ENCODE results near the gene OTOF.
"Not testable (repeated sequence)": the region's sequence is repeated elsewhere in the genome, so short reads cannot be mapped to it uniquely, and the experiment has no call there.

Gene OTOF

DNA sequence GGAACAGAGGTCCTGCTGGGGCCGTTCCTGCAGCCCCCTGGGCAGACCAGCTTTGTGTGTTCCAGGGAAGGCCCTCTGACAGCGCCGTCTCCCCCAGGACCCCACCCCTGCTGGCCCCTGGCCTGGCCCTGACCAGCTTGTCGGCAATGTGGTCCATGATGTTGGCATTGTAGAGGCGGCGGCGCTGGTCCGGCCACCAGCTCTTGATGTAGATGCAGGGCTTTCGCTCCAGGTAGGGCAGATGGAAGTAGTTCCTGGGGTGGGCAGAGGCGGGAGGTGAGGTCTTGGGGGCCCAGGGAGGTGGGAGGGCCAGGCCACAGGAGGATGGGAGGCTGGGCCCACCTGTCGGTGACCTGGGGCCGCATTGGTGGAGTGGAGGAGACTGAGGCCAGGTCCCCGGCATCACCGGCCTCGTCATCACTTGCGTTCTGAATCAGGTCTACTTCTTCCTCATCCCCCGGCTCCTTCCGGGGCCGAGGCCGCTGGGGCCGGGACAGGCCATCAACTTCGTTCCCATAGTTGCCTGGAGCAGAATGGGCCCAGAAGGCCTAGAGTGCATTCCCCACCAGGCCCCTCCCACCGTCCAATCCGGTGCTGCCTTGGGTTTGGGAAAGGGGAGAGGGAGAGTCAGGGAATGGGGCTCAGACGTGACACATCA, 1.3 kb upstream of the OTOF start:
- DNase-seq: no peak

DNA sequence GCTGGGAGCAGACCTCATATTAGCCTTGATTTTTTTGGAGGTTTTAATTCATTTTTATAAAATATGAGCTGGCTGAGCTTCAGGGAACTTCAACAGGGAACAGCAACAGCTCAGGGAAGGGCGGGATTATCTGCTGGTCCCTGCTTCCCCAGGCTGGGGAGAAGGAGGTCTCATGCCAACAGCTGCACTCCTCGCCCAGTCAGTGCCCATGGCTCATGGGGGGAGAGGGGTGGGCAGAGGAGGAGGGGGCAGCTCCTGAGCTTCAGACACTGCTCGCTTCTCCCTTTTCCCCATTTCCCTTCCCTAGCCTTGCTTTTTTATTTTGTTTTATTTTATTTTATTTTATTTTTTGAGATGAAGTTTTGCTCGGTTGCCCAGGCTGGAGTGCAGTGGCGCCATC, 442 bp upstream of the OTOF start:
- no peak for DNase-seq

GRCh38 chr2:26477126-26477910, 606 bp downstream of the OTOF start:
- no peak for DNase-seq

DNA sequence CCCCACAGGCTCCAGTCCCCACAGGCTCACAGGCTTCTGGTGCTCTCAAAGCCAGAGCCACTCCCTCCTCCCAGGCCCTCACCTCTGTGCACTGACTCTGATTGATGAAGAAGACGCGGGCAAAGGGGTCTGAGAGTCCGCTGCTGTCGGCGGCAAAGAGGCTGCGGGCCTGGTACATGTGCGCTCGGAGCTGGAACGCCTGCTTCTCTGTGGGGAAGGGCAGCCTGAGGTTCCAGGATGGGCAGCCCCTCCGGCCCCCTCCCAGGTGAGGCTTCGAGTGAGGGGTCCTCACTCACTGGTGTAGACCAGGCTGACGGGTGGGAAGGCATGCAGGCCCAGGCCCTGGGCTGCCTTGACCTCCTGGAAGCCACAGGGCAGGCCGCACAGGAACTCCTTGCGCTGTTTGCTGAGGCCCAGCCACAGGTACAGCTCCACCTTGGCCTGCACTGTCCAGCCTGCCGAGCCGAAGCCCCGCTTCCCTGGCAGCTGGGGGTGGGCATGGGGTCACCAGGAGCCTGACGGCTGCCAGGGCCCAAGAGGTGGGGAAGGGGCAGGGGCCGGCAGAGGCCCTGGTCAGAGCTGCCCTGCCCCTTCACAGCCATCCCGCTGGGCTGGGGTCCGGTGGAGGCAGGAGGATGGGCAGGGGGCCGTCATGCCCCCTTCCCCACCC, 2.0 kb downstream of the OTOF start:
- DNase-seq: no peak

DNA sequence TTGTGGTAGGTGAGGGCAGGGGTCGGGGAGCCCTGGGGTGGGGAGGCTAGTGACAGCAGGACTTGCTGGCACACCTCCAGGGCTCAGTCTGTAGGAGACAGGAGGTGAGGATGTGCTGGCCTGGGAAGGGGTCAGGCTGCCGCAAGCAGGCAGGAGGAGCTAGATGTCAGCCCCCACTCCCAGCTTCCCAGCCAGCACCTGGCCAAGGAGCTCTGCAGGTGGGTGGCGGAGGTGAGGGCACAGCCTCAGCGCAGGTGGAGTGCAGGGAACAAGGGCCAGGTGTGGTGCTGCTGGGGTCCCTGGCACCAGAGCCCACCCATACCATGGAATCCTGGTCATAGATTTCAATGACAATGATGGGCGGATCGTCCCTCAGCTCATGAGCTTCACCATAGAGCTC, 2.9 kb downstream of the OTOF start:
- DNase-seq: no peak

GRCh38 chr2:26474261-26474785, 3.6 kb downstream of the OTOF start:
- no peak for DNase-seq

DNA sequence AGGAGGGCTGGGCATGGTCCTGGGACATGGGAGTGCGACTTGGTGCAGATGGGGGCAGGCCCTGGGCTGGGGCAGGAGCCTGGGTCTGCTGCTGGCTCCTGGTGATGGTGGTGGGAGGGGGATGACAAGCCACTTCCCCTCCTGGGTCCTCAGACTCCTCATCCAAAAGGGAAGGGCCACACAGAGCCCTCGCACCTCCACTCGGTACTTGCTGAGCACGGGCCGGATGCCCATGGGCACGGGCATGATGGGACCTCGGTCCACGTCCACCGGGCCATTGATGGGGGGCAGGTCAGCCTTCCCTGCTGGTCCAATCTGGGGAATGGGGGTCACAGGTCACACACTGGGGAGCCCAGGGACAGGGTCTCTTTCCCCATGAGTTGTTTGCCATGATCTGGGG, 4.1 kb downstream of the OTOF start:
- no peak for DNase-seq

DNA sequence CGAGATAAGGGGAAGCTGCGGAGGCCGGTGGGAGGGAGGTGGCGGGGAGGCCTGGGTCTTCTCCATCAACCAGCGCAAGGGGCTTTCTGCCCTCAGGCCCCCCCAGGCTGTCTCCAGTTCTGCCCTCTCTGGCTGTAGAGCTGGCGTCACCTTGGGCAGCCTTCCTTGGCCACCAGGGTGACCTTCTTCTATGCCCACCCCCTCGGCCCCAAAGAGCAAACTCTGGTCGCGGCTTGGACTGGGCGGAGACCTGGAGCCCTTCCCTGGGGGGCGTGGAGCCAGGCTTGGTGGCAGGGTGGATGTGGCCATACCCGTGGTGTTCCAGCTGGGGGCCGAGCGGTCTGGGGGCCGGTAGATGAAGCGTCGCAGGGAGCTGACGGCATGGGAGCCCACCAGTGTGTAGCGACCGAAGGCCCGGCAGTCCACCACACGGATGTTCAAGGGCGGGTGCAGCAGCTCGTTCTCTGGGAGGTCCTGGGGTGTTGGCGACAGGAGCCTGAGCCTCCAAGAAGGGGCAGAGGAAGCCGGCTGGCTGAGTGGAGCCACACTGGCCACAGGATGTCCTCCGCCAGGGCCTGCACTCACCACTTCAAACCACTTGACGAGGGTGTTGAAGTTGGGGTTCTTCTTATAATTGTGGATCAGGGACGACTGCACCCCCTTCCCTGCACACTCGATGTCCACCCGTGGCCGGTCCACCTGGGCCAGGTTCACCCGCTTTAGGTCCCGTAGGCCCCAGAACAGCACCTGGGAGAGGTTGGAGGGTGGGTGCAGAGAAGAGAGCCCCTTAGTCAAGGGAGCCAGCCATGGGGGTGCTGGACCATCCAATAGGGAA, 4.9 kb downstream of the OTOF start:
- no peak for DNase-seq

- DNase-seq: no peak
Measured at GRCh38 chr2:26471766-26472706, 5.9 kb downstream of the OTOF start.

- DNase-seq: peak; percentile 24
Measured at GRCh38 chr2:26471289-26471688, 6.6 kb downstream of the OTOF start.

DNA sequence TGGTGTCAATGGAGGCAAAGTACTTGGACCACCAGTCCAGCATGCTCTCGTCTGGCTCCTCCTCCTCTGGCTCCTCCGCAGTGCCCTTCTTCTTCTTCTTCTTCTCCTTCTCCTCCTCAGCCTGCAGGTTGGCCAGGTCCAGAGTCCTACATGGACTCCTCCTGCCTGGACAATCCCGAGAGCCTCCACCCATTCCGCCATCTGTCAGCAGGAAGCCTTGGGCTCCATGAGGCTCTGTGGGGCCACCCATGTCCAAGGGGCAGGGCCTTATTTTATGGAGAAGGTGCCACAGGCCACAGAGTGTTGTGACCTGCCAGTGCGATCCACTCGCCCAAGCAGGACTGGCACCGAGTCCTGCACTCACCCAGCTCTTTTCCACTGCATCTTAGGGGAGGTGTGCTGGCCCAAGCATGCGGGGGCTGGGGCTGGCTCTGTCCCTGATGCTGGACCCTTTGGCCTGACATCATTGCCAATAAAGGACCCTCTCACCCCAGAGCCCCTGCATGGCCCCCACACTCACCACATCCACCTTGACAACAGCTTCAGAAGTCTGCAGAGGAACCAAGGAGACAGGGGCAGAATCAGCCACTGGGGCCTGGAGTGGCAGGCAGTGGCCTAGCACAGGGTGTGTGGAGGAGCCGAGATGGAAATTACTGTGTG, 7.2 kb downstream of the OTOF start:
- no peak for DNase-seq

GRCh38 chr2:26469955-26470354, 8.0 kb downstream of the OTOF start:
- DNase-seq: no peak

- DNase-seq: peak; percentile 6
Measured at GRCh38 chr2:26469092-26469710, 8.7 kb downstream of the OTOF start.

DNA sequence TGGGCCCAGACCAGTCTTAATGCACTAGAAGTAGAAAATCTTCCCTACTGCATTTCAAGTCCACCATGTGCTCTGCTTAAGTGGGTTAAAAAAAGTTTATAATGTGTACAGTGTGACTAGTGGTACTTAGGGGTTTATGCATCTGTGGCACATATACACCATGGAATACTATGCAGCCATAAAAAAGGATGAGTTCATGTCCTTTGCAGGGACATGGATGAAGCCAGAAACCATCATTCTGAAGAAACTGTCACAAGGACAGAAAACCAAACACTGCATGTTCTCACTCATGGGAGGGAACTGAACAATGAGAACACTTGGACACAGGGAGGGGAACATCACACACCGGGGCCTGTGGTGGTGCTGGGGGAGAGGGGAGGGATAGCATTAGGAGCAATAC, 9.4 kb downstream of the OTOF start:
- not testable (repeated sequence) for DNase-seq

DNA sequence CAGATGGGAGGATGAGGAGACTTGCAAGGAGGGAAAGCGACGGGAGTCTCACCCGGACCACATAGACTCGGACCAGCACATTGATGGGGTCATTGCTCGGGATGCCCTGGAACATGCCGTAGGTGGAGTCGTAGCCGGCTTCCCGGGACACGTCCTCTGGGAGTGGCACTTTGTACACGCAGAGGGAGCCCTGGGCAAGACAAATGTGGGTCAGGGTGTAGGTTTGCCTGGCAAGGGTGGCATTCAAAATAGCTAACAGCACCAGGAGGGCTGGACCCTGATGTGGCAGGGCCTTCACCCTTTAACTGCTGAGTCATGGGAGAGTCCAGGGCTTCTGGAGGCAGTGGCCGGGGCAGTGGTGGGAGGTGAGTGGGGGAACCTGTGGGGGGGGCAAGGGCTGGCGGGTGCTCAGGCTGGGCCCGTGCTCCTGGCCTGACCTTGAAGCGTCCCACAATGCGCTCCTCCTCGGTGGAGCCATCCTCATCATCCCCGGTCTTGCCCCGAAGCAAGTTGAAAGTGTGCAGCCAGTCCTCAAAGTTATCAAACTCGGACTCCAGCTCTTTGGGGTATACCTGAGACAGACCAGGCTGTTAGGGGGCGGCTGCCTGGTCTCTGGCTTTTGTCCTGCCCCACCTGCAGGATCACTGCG, 11.1 kb downstream of the OTOF start:
- no peak for DNase-seq

DNA sequence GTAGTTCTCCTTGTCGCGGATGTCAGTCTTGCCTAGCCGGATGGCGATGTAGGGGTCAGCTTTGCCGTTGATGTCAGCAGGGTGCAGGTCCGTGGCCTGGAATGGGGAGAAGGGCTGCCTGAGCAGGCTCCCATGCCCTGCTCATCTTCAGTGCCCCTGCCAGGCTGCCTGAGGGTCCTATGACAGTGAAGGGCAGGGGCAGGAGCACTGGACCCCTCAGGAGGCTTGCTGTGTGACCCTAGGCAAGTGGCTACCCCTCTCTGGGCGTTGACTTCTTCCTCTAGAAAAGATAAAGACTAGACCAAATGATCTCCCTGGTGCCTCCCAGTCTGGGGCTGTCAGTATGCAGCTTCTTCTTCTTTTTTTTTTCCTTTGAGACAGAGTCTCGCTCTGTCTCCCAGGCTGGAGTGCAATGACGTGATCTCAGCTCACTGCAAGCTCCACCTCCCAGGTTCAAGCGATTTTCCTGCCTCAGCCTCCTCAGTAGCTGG, 11.9 kb downstream of the OTOF start:
- DNase-seq: no peak

GRCh38 chr2:26465266-26465925, 12.5 kb downstream of the OTOF start:
- DNase-seq: no peak

DNA sequence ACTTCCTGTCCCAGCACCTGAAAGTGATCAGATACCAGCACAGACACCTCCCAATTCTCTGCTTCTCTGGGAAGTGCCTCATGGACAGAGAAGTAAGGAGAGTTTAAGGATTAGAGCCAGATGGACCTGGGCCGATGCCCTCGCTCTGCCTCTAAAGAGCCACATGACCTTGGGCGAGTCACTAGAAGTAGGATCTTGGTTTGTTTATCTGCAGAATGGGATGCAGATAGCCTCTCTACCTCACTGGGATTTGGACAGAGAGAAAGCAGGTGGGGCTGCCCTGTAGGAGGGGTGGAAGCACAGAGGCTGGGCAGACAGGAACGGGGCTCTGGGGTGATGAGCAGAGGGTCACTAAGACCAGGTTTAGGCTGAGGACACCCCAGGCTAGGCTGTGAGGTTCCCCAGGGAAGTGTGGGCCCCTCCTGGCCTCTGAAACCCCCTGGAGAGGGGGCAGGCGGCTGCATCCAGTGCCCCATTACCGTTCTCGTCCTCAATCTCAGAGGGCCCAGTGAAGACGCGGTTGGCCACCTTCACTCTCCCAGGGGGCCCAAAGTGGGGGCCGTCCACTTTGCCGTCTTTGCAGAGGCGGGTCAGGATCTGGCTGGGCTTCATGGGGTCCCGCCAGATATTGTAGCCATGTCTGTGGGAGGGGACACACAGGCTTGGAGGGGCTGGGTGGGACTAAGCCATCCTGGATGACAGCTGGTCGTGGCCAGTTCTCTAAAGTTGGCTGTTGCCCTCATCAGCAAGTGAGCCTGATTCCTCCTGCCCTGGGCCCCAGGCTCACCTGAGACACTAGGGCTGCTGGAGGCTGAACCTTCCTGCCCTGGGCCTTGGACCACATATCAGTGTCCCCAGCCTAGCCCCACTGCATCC, 13.3 kb downstream of the OTOF start:
- no peak for DNase-seq

All from NCI-H446 treated with DMSO at 0.1 percent for 48 hours (cell line).